ENCODE data around the gene KRT17.

Gene KRT17

DNA sequence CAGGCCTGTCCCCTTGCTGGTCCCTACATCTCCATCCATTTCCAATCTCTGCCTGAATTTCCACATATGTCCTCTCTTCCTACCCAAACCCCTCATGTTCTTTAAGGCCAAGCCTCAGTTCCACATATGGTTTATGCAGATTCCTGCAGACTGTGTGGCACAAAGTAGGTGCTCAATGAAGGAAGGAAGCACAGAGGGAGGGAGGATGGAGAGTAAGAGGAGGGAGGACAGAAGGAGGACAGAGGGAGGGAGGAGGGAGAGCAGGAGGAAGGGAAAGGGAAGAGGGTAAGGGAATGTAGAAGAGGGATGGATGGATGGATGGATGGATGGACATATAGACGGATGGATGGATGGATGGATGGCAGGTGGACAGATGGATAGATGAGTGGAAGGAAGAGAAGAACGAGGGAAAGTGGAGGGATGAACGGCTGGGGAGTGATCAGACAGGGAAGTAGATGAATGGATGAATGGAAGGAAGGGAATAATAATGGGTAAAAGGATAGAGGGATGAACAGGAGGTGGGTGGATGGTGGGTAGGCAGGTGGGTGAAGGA lies 29.9 kb downstream of the KRT17 start:
- DNase-seq (ENCODE audit: low read depth): no peak
- TF ChIP-seq, protein P1, sequence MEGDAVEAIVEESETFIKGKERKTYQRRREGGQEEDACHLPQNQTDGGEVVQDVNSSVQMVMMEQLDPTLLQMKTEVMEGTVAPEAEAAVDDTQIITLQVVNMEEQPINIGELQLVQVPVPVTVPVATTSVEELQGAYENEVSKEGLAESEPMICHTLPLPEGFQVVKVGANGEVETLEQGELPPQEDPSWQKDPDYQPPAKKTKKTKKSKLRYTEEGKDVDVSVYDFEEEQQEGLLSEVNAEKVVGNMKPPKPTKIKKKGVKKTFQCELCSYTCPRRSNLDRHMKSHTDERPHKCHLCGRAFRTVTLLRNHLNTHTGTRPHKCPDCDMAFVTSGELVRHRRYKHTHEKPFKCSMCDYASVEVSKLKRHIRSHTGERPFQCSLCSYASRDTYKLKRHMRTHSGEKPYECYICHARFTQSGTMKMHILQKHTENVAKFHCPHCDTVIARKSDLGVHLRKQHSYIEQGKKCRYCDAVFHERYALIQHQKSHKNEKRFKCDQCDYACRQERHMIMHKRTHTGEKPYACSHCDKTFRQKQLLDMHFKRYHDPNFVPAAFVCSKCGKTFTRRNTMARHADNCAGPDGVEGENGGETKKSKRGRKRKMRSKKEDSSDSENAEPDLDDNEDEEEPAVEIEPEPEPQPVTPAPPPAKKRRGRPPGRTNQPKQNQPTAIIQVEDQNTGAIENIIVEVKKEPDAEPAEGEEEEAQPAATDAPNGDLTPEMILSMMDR (IDR thresholded peaks at IDR 0.05; ENCODE audit: insufficient read depth, low read depth, low read length, missing control alignments): no peak
- no peak overlapping the region for H3K4me3 ChIP-seq (ENCODE audit: low read length)

DNA sequence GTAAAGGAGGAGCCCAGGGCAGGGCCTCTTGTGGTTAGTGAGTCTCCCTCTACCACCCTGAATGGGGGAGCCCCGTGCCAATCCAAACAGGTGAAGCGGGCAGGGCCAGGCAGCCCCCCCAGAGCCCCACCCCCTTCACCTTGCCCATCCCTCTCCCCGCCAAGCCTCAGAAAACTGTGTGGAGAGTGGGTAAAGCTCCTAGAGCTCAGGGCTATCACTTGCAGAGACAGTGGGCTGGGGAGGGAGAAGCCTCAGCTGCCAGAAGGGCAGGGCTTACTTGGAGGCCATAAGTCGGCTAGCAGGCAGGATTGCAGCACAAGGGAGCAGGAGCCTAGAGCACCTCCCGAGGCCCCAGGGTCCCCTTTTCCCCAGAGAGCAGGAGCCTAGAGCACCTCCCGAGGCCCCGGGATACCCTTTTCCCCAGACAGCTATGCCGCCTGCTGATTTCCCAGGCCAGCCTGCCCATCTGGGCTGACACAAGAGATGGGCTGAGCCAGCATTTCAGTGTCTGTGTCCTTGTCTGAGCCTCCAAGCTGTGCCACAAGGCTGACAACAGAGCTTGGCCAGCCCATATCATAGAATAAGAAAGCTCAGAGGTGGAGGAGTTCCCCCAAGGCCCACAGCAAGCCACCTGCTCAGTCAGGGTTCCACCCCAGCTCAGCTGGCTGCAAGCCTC lies 30.9 kb downstream of the KRT17 start:
- H3K4me3 ChIP-seq (ENCODE audit: low read length): no peak overlapping the region
- TF ChIP-seq, protein P1 (IDR thresholded peaks at IDR 0.05; ENCODE audit: insufficient read depth, low read depth, low read length, missing control alignments): no peak
- no peak for DNase-seq (ENCODE audit: low read depth)

DNA sequence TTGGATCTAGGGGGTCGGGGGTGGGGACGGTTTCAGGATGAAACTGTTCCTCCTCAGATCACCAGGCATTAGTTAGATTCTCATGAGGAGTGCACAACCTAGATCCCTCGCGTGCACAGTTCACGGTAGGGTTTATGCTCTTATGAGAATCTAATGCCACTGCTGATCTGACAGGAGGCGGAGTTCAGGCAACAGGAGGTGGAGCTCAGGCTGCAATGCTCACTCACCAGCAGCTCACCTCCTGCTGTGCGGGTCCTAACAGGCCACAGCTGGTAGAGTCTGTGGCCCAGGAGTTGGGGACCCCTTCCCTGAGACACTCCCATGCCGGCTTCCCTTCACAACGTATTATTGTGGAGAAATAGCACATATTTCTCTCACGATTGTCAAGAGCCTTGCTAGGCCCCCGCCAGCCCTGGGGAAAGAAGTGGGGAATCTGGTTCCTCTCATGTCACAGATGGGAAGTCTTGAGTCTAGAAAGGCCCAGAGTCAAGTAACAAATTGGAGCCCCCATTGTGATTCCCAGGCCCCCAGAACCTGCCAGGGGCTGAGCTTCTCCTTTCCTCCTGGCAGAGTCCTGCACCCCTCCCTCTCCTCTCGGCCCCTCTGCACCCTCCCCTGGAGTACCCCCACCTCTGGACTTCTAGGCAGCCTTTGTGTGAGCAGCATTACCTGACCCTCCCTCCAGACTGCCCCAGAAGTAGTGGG lies 31.6 kb downstream of the KRT17 start:
- DNase-seq (ENCODE audit: low read depth): peak; percentile 71
- TF ChIP-seq, protein P1 (IDR thresholded peaks at IDR 0.05; ENCODE audit: insufficient read depth, low read depth, low read length, missing control alignments): no peak

DNA sequence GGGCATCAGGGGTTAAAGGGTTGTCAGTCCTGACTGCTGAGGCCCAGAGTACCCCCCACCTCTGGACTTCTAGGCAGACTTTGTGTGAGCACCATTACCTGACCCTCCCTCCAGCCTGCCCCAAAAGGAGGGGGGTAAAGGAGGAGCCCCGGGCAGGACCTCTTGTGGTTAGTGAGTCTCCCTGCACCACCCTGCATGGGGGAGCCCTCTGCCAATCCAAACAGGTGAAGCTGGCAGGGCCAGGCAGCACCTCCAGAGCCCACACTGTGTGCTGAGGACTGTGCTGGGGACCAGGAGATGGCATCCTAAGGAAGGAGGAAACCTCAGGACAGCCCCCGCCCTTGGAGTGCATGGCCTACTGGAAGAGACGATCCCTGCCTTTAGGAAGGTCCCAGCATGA lies 35.1 kb downstream of the KRT17 start:
- TF ChIP-seq, protein P1 (IDR thresholded peaks at IDR 0.05; ENCODE audit: insufficient read depth, low read depth, low read length, missing control alignments): no peak
- no peak overlapping the region for H3K4me3 ChIP-seq (ENCODE audit: low read length)
- DNase-seq (ENCODE audit: low read depth): no peak

More for the DNA sequence above, 31.6 kb downstream of the KRT17 start:
- H3K4me3 ChIP-seq (ENCODE audit: low read length): no peak overlapping the region

DNA sequence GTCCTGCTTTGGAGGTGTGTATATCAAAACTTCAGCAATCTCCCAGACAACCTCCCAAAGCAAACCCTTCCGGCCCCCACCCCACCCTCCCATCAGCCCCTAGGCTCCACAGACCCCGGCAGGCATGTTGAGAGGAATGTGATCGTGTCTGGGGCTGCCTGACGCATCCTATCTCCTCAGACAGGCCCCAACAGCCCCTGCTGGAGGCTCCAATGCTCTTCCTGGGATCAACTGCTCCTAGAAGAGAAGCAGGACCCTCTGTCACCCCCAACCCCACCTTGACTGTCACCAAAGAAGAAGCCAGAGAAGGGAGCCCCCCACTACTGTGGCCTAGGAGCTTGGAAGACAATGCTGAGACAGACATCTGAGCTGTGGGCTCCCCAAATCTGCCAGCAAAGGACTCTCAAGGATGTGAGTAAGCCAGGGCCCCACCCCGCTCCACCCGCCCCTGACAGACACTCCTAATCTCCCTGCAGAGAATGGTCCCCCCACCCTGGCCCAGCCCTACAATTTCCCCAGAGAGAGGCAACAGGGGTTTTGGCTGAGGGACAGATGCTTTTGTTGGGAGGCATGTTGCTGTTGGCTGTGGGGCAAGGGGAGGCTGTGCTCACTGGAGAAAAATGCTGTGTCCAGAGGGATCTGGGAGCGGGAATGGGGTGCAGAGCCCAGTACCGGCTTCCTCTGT lies 36.1 kb downstream of the KRT17 start:
- TF ChIP-seq, protein P1 (IDR thresholded peaks at IDR 0.05; ENCODE audit: insufficient read depth, low read depth, low read length, missing control alignments): no peak
- DNase-seq (ENCODE audit: low read depth): peak; percentile 92
- no peak overlapping the region for H3K4me3 ChIP-seq (ENCODE audit: low read length)

DNA sequence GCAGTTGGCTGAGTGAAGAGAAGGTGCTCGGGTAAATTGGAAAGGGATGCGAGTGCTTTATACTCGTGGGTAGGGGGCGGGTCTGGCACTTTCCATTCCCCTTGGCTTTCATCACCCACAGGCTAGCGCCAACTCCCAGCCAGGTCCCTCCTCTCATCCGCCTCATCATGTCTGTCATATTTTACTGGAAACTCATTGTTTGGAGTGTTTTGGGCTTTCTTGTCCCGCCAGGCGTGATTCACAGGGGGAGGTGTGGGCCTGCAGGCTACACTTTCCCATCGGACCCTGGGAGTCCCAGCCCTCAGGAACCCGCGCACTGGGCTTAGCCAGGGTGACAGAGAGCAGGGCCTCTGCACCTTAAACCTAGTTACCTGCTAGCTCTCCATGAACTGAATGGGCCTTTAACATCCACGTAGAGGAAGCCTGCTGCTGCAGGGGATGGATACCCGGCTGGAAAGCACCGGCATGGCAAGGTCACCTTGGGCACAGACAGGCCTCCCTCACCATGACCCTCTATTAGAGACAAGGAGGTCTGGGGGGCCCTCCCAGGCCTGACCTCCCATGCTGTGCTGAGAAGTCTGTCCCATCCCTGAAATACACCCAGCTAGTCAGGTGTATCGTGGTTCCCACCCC lies 37.4 kb downstream of the KRT17 start, which contains the start of gene KRT14:
KRT14 (minus strand) TSS at position 33 of the 633 bp plus-strand sequence. CDS start 61 bp downstream, outside the sequence.
- TF ChIP-seq, protein P1 (IDR thresholded peaks at IDR 0.05; ENCODE audit: insufficient read depth, low read depth, low read length, missing control alignments): no peak
- DNase-seq (ENCODE audit: low read depth): peak; percentile 93
- peak within 1 kb of the TSS; percentile 84 for H3K4me3 ChIP-seq (ENCODE audit: low read length)
